K562 (cell line): ENCODE measurements around the gene ASIP. TPM values are rescaled to one million over a fixed set of nuclear protein-coding genes. Genes with fewer than 3 reads are reported as not detected.

Experiments
- ATAC-seq: fragments of 200-7000 bp; cut with Tn5 transposase; 3 replicates; pipeline ENCODE4 v1.9.1; 2020; ENCODE audit warnings: moderate library complexity
- BruUV-seq: library from RNA; stranded (reverse); fragments of 400-500 nt; replicated peaks from 2 replicates; lab custom pipeline; 2021; lab: Mats Ljungman, UMichigan
- CTCF ChIA-PET: fragments of 300-600 bp; formaldehyde crosslinking; extraction: SDS; loops from one replicate; lab custom pipeline; 2021; ENCODE audit warnings: low intra/inter-chr PET ratio; lab: Yijun Ruan, JAX
- POLR2A ChIA-PET: fragments of 300-600, 350-650 bp; sonication (Branson Sonifier 250); formaldehyde crosslinking; extraction: SDS; loops from one replicate; lab custom pipeline; 2021; ENCODE audit warnings: antibody characterized with exemption, inconsistent platforms; lab: Yijun Ruan, JAX
- DNase-seq, 4 experiments: peaks; one replicate each; pipeline versions ENCODE4 v3.0.0 to v3.0.0-alpha.2; 2011 to 2018; ENCODE audit warnings: low spot score in 3 of 4, mixed read lengths in 3 of 4; ENCODE audit errors: extremely low read depth in 1 of 4
- FAIRE-seq: peaks from 2 replicates; lab custom pipeline; 2011; peaks lifted over from hg19 to GRCh38; lab: Jason Lieb, UNC
- H2AFZ ChIP-seq: 2 replicates; pipeline ENCODE4 v1.6.0; 2011; ENCODE audit warnings: low read depth, low read length, control low read depth, inconsistent platforms
- H3K27ac ChIP-seq: fragments of 200-600 bp; 3 replicates; pipeline ENCODE4 v1.8.0; 2011; ENCODE audit warnings: low read depth, mild to moderate bottlenecking, control low read depth, inconsistent platforms, low read length, moderate library complexity, mixed read lengths; ENCODE audit errors: extremely low read depth
- H3K27me3 ChIP-seq, 2 experiments: fragments of 300-600 bp in 1 of 2; 2 replicates in 1 of 2; 3 replicates in 1 of 2; pipeline versions ENCODE4 v1.6.0 to v1.8.0; 2011; ENCODE audit warnings: inconsistent platforms in 2 of 2, low read length in 2 of 2, mild to moderate bottlenecking in 1 of 2, mixed read lengths in 1 of 2, moderate library complexity in 1 of 2; ENCODE audit not compliant: control insufficient read depth in 2 of 2, insufficient read depth in 2 of 2
- H3K36me3 ChIP-seq: fragments of 300-600 bp; 3 replicates; pipeline ENCODE4 v1.8.0; 2011; ENCODE audit warnings: mild to moderate bottlenecking, low read length, inconsistent platforms; ENCODE audit not compliant: control insufficient read depth, insufficient read depth
- H3K4me1 ChIP-seq, 2 experiments: fragments of 200-600 bp in 1 of 2; replicated peaks in 1 of 2; 2 replicates in 1 of 2; 3 replicates in 1 of 2; pipeline versions ENCODE4 v1.5.1 to v1.8.0; 2011; ENCODE audit warnings: inconsistent platforms in 2 of 2, low read length in 2 of 2, mild to moderate bottlenecking in 1 of 2, mixed read lengths in 1 of 2, moderate library complexity in 1 of 2; ENCODE audit not compliant: control insufficient read depth in 2 of 2, insufficient read depth in 2 of 2
- H3K4me2 ChIP-seq: 2 replicates; pipeline ENCODE4 v1.6.1; 2011; ENCODE audit warnings: low read length, control low read depth, inconsistent platforms, mixed read lengths; ENCODE audit not compliant: insufficient read depth
- H3K4me3 ChIP-seq: fragments of 200-600 bp; sonication (generic), shearing (Covaris generic); 2 replicates; pipeline ENCODE4 v1.5.1; 2016; ENCODE audit warnings: control low read depth, inconsistent platforms
- H3K79me2 ChIP-seq: fragments of 200-600 bp; 3 replicates; pipeline ENCODE4 v1.8.0; 2011; ENCODE audit warnings: low read length, inconsistent platforms; ENCODE audit not compliant: control insufficient read depth, insufficient read depth
- H3K9ac ChIP-seq, 2 experiments: 2 replicates each; pipeline versions ENCODE4 v1.6.0 to v1.6.1; 2011; ENCODE audit warnings: low read depth in 2 of 2, low read length in 2 of 2, control low read depth in 1 of 2, inconsistent platforms in 1 of 2, mild to moderate bottlenecking in 1 of 2, mixed read lengths in 1 of 2; ENCODE audit not compliant: insufficient read depth in 1 of 2
- H3K9me1 ChIP-seq: one replicate; pipeline ENCODE4 v1.6.0; 2011; ENCODE audit warnings: inconsistent platforms, mild to moderate bottlenecking, low read length, moderate library complexity; ENCODE audit not compliant: control insufficient read depth, insufficient read depth
- H3K9me3 ChIP-seq: replicated peaks from 2 replicates; pipeline ENCODE4 v1.5.1; 2011; ENCODE audit warnings: low read depth, low read length, inconsistent platforms; ENCODE audit not compliant: control insufficient read depth, insufficient read depth
- H4K20me1 ChIP-seq: replicated peaks from 2 replicates; pipeline ENCODE4 v1.6.1; 2011; ENCODE audit warnings: low read length, inconsistent platforms, mixed read lengths; ENCODE audit not compliant: control insufficient read depth, insufficient read depth
- ARID1B ChIP-seq: fragments of 450-650 bp; IDR thresholded peaks from 2 replicates; pipeline ENCODE4 v1.6.1; 2016; ENCODE audit warnings: antibody characterized with exemption, mild to moderate bottlenecking, inconsistent platforms
- ATF6 ChIP-seq: sonication (generic); formaldehyde crosslinking; IDR thresholded peaks from 2 replicates; pipeline ENCODE4 v1.4.0; 2020; ENCODE audit warnings: mild to moderate bottlenecking, missing genetic modification reagents
- CTBP1 ChIP-seq: fragments of 450-650 bp; IDR thresholded peaks from 2 replicates; pipeline ENCODE4 v1.6.1; 2016; ENCODE audit warnings: borderline replicate concordance
- DMBX1 ChIP-seq: fragments of 250-450 bp; sonication (Bioruptor Pico); IDR thresholded peaks from 2 replicates; pipeline ENCODE4 v1.8.0; 2022; ENCODE audit warnings: inconsistent platforms, mild to moderate bottlenecking, moderate library complexity, borderline replicate concordance
- ELF2 ChIP-seq: fragments of 250-450 bp; sonication (Bioruptor Pico); IDR thresholded peaks from 2 replicates; pipeline ENCODE4 v1.5.0; 2021; ENCODE audit warnings: mild to moderate bottlenecking
- IFI16 ChIP-seq: fragments of 250-450 bp; sonication (Bioruptor Pico); IDR thresholded peaks from 2 replicates; pipeline ENCODE4 v2.1.2; 2022; ENCODE audit warnings: mild to moderate bottlenecking, inconsistent platforms
- KDM2B ChIP-seq: fragments of 250-450 bp; sonication (Bioruptor Pico); IDR thresholded peaks from 2 replicates; pipeline ENCODE4 v1.8.0; 2021; ENCODE audit warnings: mild to moderate bottlenecking, moderate library complexity
- KLF6 ChIP-seq: fragments of 250-450 bp; sonication (Bioruptor Pico); IDR thresholded peaks from 2 replicates; pipeline ENCODE4 v1.4.0; 2020; ENCODE audit warnings: mild to moderate bottlenecking, moderate library complexity, borderline replicate concordance
- LEF1 ChIP-seq: fragments of 450-650 bp; IDR thresholded peaks from 2 replicates; pipeline ENCODE4 v1.6.1; 2016; ENCODE audit warnings: mild to moderate bottlenecking
- POLR2B ChIP-seq: fragments of 450-650 bp; IDR thresholded peaks from 2 replicates; pipeline ENCODE4 v1.6.1; 2018; ENCODE audit warnings: low read depth; ENCODE audit not compliant: partially characterized antibody
- RBM39 ChIP-seq: fragments of 200-400 bp; formaldehyde crosslinking; optimal IDR thresholded peaks from 2 replicates; pipeline ENCODE3; 2018; ENCODE audit warnings: low read depth, low read length
- RFX5 ChIP-seq: IDR thresholded peaks from 2 replicates; pipeline ENCODE4 v1.6.1; 2011; ENCODE audit warnings: low read depth, mild to moderate bottlenecking, improper control_type of control experiment, low read length
- SMAD2 ChIP-seq: fragments of 150-350 bp; IDR thresholded peaks from 2 replicates; pipeline ENCODE4 v1.6.1; 2014; ENCODE audit warnings: low read depth, mild to moderate bottlenecking, low read length
- SPI1 ChIP-seq: IDR thresholded peaks from 2 replicates; pipeline ENCODE4 v1.6.1; 2011; ENCODE audit warnings: low read depth, low read length, control low read depth, borderline replicate concordance
- TFAM ChIP-seq: fragments of 250-450 bp; sonication (Bioruptor Pico); conservative IDR thresholded peaks from 2 replicates; pipeline ENCODE4 v1.5.0; 2021; ENCODE audit warnings: mild to moderate bottlenecking, moderate library complexity
- ZFX ChIP-seq: sonication (generic); formaldehyde crosslinking; IDR thresholded peaks from 2 replicates; pipeline ENCODE4 v1.8.0; 2022; ENCODE audit warnings: mild to moderate bottlenecking, missing genetic modification reagents, moderate library complexity
- ZNF639 ChIP-seq, 2 experiments: fragments of 200-800 bp in 1 of 2; sonication (Bioruptor generic) in 1 of 2; sonication (generic) in 1 of 2; formaldehyde crosslinking in 1 of 2; IDR thresholded peaks in 1 of 2; conservative IDR thresholded peaks in 1 of 2; 2 replicates each; pipeline versions ENCODE4 v1.5.0 to v1.6.1; 2016 to 2020; ENCODE audit warnings: missing compliant biosample characterization in 1 of 2, missing genetic modification characterization in 1 of 2, missing genetic modification reagents in 1 of 2
- ZNF707 ChIP-seq: fragments of 250-450 bp; sonication (Bioruptor Pico); conservative IDR thresholded peaks from 2 replicates; pipeline ENCODE4 v1.8.0; 2022; ENCODE audit warnings: inconsistent platforms, mild to moderate bottlenecking, moderate library complexity
- ZNF77 ChIP-seq: fragments of 250-450 bp; sonication (Bioruptor Pico); IDR thresholded peaks from 2 replicates; pipeline ENCODE4 v1.5.0; 2020
- in situ Hi-C: fragments of 300-500 bp; cut with MboI; formaldehyde crosslinking; loops from 4 replicates; pipeline ENCODE4 v1.15.0; 2018; ENCODE audit warnings: inconsistent platforms, mixed read lengths
- intact Hi-C: fragments of 100-400 bp; cut with micrococcal nuclease; formaldehyde crosslinking; loops from 2 replicates; pipeline ENCODE4 v1.14.2; 2022
- polyA plus RNA-seq, 8 experiments: library from polyadenylated mRNA; depleted of rRNA in 4 of 8; stranded (reverse) in 5 of 8; unstranded in 3 of 8; fragments of >200 nt; fragmentation: Nextera tagmentation in 2 of 8; fragmentation: Illumina TruSeq in 1 of 8; extraction: Ambion mirVana in 2 of 8; extraction: Trizol in 1 of 8; gene quantifications; 2 replicates each; pipeline versions ENCODE4 v1.2.1 to v1.2.3, GENCODE V29; 2011 to 2014; ENCODE audit warnings: inconsistent platforms in 1 of 8, missing spikeins in 1 of 8
- total RNA-seq, 7 experiments: library from RNA; depleted of rRNA in 6 of 7; stranded (reverse); fragments of >200 nt in 6 of 7; fragmentation: Illumina TruSeq in 2 of 7; extraction: Trizol in 2 of 7; gene quantifications; 2 replicates each; pipeline versions ENCODE4 v1.2.1 to v1.2.3, GENCODE V29; 2011 to 2021; ENCODE audit warnings: low replicate concordance in 1 of 7

ASIP gene
- total and polyA plus RNA-seq, 9 of the 15 experiments (the other 6 are each of a cell fraction or from before 2014, with no cell fraction given), result not detected

GRCh38 chr20:34250005-34250404 is 8.8 kb downstream of the ASIP start:
- Histone ChIP-seq H3K27ac (no peak overlapping the region), H2AFZ (no peak overlapping the region)
- no peak for TF ChIP-seq ZNF77 (CRISPR knock-in tag)
- TF ChIP-seq ZNF707 (CRISPR knock-in tag), result no peak
- TF ChIP-seq SPI1, result no peak
- TF ChIP-seq TFAM (CRISPR knock-in tag), result no peak
- TF ChIP-seq KDM2B (CRISPR knock-in tag), result no peak
- no peak for TF ChIP-seq IFI16 (CRISPR knock-in tag)
- TF ChIP-seq LEF1, result no peak
- TF ChIP-seq ATF6 (CRISPR knock-in tag), result no peak
- no peak for TF ChIP-seq DMBX1 (CRISPR knock-in tag)
- TF ChIP-seq ZFX (CRISPR knock-in tag), result no peak
- TF ChIP-seq ELF2 (CRISPR knock-in tag), result no peak
- TF ChIP-seq RFX5, result no peak
- no peak for TF ChIP-seq CTBP1
- TF ChIP-seq KLF6 (CRISPR knock-in tag), result no peak
- TF ChIP-seq ARID1B, result no peak
- no peak for TF ChIP-seq SMAD2
- TF ChIP-seq RBM39, result no peak
- no peak for TF ChIP-seq POLR2B
- TF ChIP-seq ZNF639 (CRISPR knock-in tag; conservative IDR thresholded peaks at IDR 0.05 in 1 of 2, IDR thresholded peaks at IDR 0.05 in 1 of 2), result no peak
- TF ChIP-seq, all 486 proteins: peak for 0
- in situ Hi-C loops (loop anchor here (5.0 kb wide), 1 partner anchor 33 kb away; no protein-coding TSS in a partner anchor), intact Hi-C loops (no loop called here)
- H3K4me1 ChIP-seq, result peaks cover 6 to 15% of the 10 kb centered on the region in 2 experiments; a peak in 3 of 5 replicates
- H3K4me2 ChIP-seq, result no peak overlapping the region
- no peaks in the 10 kb centered on the region for H3K27me3 ChIP-seq
- no peak overlapping the region for H3K9ac ChIP-seq
- FAIRE-seq (no peak), DNase-seq (no peak), ATAC-seq (no peak)
- no peaks in the 10 kb centered on the region for H3K9me3 ChIP-seq
- H3K36me3 ChIP-seq, result no peaks in the 10 kb centered on the region
- no TSS peak for BruUV-seq
- no peak overlapping the region for H3K4me3 ChIP-seq
- H3K79me2 ChIP-seq, result no peaks in the 10 kb centered on the region
- ChIA-PET CTCF (no interaction called here), POLR2A (interaction anchor here (1.6 kb wide), 1 partner anchor 13 kb away, joined by 3 read pairs; no protein-coding TSS in a partner anchor)
- H4K20me1 ChIP-seq, result no peaks in the 10 kb centered on the region
- no peaks in the 10 kb centered on the region for H3K9me1 ChIP-seq
